HAP-1 (cell line): Measurements from ENCODE around the gene SLCO2A1.

Experiments
- DNase-seq, 2 experiments: peaks; one replicate each; pipeline ENCODE4 v3.0.0-alpha.2; 2016 to 2020; ENCODE audit warnings: low spot score in 2 of 2
- H3K27me3 ChIP-seq: fragments of 250-450 bp; sonication (Bioruptor Pico); 2 replicates; pipeline ENCODE4 v1.5.1; 2020; ENCODE audit warnings: low read depth, mild to moderate bottlenecking, moderate library complexity
- H3K36me3 ChIP-seq: fragments of 250-450 bp; sonication (Bioruptor Pico); replicated peaks from 2 replicates; pipeline ENCODE4 v1.5.1; 2020; ENCODE audit warnings: mild to moderate bottlenecking
- H3K4me1 ChIP-seq: fragments of 250-450 bp; sonication (Bioruptor Pico); 2 replicates; pipeline ENCODE4 v1.5.1; 2020; ENCODE audit warnings: mild to moderate bottlenecking
- H3K4me3 ChIP-seq: fragments of 250-450 bp; sonication (Bioruptor Pico); 2 replicates; pipeline ENCODE4 v1.5.1; 2020; ENCODE audit warnings: mild to moderate bottlenecking, moderate library complexity
- H3K9me3 ChIP-seq: fragments of 250-450 bp; sonication (Bioruptor Pico); 2 replicates; pipeline ENCODE4 v1.5.1; 2020; ENCODE audit warnings: mild to moderate bottlenecking, moderate library complexity
- in situ Hi-C: fragments of 300-500 bp; cut with MboI; formaldehyde crosslinking; loops from 3 replicates; pipeline ENCODE4 v1.14.3; 2020; ENCODE audit warnings: low sequenced_read_pairs, inconsistent platforms, mixed read lengths

SLCO2A1 gene

GRCh38 chr3:134034005-134034785 is 4.5 kb upstream of the SLCO2A1 start:
- Histone ChIP-seq H3K4me3 (no peak overlapping the region), H3K4me1 (no peaks in the 10 kb centered on the region), H3K27me3 (no peaks in the 10 kb centered on the region), H3K36me3 (no peaks in the 10 kb centered on the region), H3K9me3 (no peaks in the 10 kb centered on the region)
- in situ Hi-C loops: no loop called here
- no peak for DNase-seq

- Histone ChIP-seq H3K4me1 (no peaks in the 10 kb centered on the region), H3K36me3 (no peaks in the 10 kb centered on the region), H3K4me3 (no peak overlapping the region), H3K9me3 (no peaks in the 10 kb centered on the region), H3K27me3 (no peaks in the 10 kb centered on the region)
- no peak for DNase-seq
- in situ Hi-C loops: no loop called here
Observed at GRCh38 chr3:134033315-134033996, 3.7 kb upstream of the SLCO2A1 start.

GRCh38 chr3:134031348-134031915 is 1.7 kb upstream of the SLCO2A1 start:
- Histone ChIP-seq H3K4me3 (no peak overlapping the region), H3K27me3 (0 out of 2 replicates have a peak, but pooled peaks cover 2% of the 10 kb centered on the region), H3K36me3 (no peaks in the 10 kb centered on the region), H3K9me3 (no peaks in the 10 kb centered on the region), H3K4me1 (no peaks in the 10 kb centered on the region)
- in situ Hi-C loops: no loop called here
- DNase-seq: no peak

GRCh38 chr3:134030379-134031347 is 938 bp upstream of the SLCO2A1 start:
- Histone ChIP-seq H3K36me3 (no peaks in the 10 kb centered on the region), H3K9me3 (no peaks in the 10 kb centered on the region), H3K4me1 (no peaks in the 10 kb centered on the region), H3K27me3 (0 out of 2 replicates have a peak, but pooled peaks cover 2% of the 10 kb centered on the region), H3K4me3 (peak overlapping the region; percentile 40; the same call in 1 of the 2 replicates)
- no peak for DNase-seq
- in situ Hi-C loops: no loop called here

GRCh38 chr3:134029256-134029733 is 430 bp downstream of the SLCO2A1 start:
- in situ Hi-C loops: no loop called here
- DNase-seq: no peak
- Histone ChIP-seq H3K4me3 (peak overlapping the region; percentile 40), H3K9me3 (no peaks in the 10 kb centered on the region), H3K4me1 (no peaks in the 10 kb centered on the region), H3K36me3 (no peaks in the 10 kb centered on the region), H3K27me3 (0 out of 2 replicates have a peak, but pooled peaks cover 2% of the 10 kb centered on the region)

- in situ Hi-C loops: no loop called here
Observed at GRCh38 chr3:134028486-134029255, 1.1 kb downstream of the SLCO2A1 start.

GRCh38 chr3:134027631-134028030 is 2.1 kb downstream of the SLCO2A1 start:
- no peak overlapping the region for H3K4me3 ChIP-seq
- no peaks in the 10 kb centered on the region for H3K4me1 ChIP-seq
- no peak for DNase-seq
- in situ Hi-C loops: no loop called here
- no peaks in the 10 kb centered on the region for H3K36me3 ChIP-seq
- H3K27me3 ChIP-seq: 0 out of 2 replicates have a peak, but pooled peaks cover 2% of the 10 kb centered on the region
- no peaks in the 10 kb centered on the region for H3K9me3 ChIP-seq

More at GRCh38 chr3:134028486-134029255, 1.1 kb downstream of the SLCO2A1 start:
- Histone ChIP-seq H3K4me3 (peak overlapping the region; percentile 40; the same call in 1 of the 2 replicates), H3K36me3 (no peaks in the 10 kb centered on the region), H3K27me3 (0 out of 2 replicates have a peak, but pooled peaks cover 2% of the 10 kb centered on the region), H3K9me3 (no peaks in the 10 kb centered on the region), H3K4me1 (no peaks in the 10 kb centered on the region)
- DNase-seq: no peak

DNA sequence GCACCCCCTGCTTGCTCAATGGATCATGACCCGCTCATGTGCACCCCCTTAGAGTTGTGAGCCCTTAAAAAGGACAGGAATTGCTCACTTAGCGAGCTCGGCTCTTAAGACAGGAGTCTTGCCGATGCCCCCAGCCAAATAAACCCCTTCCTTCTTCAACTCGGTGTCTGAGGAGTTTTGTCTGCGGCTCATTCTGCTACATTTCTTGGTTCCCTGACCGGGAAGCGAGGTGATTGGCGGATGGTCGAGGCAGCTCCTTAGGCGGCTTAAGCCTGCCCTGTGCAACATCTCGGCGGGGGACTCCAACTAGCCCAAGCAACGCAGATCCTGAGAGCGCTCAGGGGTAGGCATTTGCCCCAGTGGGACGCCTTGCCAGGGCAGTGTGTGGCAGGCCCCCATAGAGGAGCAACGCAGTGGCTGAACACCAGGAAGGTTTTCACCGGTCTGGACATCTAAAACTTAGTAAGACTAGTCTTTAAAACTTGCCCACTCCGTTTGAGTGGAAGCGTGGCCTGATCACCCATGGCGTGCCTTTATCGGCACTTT is 9.5 kb downstream of the SLCO2A1 start:
- no peaks in the 10 kb centered on the region for H3K9me3 ChIP-seq
- no peak for DNase-seq
- no peak overlapping the region for H3K4me3 ChIP-seq
- no peaks in the 10 kb centered on the region for H3K27me3 ChIP-seq
- in situ Hi-C loops: no loop called here
- H3K4me1 ChIP-seq: no peaks in the 10 kb centered on the region
- H3K36me3 ChIP-seq: no peaks in the 10 kb centered on the region

GRCh38 chr3:134018850-134019249 is 10.9 kb downstream of the SLCO2A1 start:
- no peaks in the 10 kb centered on the region for H3K27me3 ChIP-seq
- no peaks in the 10 kb centered on the region for H3K4me1 ChIP-seq
- H3K36me3 ChIP-seq: no peaks in the 10 kb centered on the region
- DNase-seq: no peak
- in situ Hi-C loops: no loop called here
- no peak overlapping the region for H3K4me3 ChIP-seq
- H3K9me3 ChIP-seq: no peaks in the 10 kb centered on the region

DNA sequence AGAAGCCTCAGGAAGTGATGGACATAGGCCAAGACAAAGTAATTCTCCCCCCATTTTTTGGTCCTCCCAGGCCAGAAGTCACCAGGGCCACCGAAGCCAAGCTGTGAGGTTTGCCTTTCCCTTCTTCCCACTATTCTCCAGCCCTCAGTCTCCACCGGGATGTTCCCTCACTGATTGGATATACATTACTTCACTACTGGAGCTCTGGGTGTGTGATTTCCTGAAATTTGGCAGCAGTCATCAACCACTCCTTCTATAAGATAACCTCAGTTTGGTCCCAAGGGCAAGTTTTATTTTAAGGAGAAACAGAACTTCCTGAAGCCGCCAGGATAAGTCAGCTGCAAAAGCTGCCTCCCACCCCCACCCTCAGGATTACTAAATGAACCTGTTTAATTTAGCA is 11.3 kb downstream of the SLCO2A1 start:
- no peaks in the 10 kb centered on the region for H3K27me3 ChIP-seq
- DNase-seq: no peak
- in situ Hi-C loops: no loop called here
- no peaks in the 10 kb centered on the region for H3K36me3 ChIP-seq
- no peaks in the 10 kb centered on the region for H3K9me3 ChIP-seq
- H3K4me1 ChIP-seq: no peaks in the 10 kb centered on the region
- no peak overlapping the region for H3K4me3 ChIP-seq

GRCh38 chr3:134017490-134017889 is 12.2 kb downstream of the SLCO2A1 start:
- H3K27me3 ChIP-seq: no peaks in the 10 kb centered on the region
- no peak for DNase-seq
- H3K4me3 ChIP-seq: no peak overlapping the region
- H3K4me1 ChIP-seq: no peaks in the 10 kb centered on the region
- no peaks in the 10 kb centered on the region for H3K9me3 ChIP-seq
- H3K36me3 ChIP-seq: no peaks in the 10 kb centered on the region
- in situ Hi-C loops: no loop called here

DNA sequence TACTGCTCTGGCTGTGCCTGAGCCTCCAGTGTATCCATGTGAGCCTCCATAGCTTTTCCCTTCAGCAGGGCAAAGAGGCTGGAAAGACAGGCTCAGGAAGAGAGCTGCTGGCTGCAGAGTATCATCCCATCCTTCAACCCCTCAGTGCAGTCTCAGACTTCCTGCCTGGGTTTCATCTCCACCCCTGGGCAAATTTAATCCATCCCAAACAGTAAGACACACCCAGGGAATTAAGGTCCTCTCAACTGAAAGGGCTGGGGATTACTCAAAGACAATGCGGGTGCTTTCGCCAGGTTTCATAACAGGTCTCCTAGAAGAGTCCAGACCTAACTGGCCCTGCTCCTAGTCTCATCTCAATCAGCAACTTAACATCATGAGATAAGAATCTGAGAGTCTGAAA is 15.5 kb downstream of the SLCO2A1 start:
- in situ Hi-C loops: no loop called here
- DNase-seq: no peak
- no peaks in the 10 kb centered on the region for H3K9me3 ChIP-seq

More for the DNA sequence above, 15.5 kb downstream of the SLCO2A1 start:
- Histone ChIP-seq H3K4me1 (no peaks in the 10 kb centered on the region), H3K27me3 (no peaks in the 10 kb centered on the region), H3K4me3 (no peak overlapping the region), H3K36me3 (no peaks in the 10 kb centered on the region)
